ENCODE results near the gene ATP5F1C.
"Not testable (repeated sequence)": the region's sequence is repeated elsewhere in the genome, so short reads cannot be mapped to it uniquely, and the experiment has no call there.

ATP5F1C gene

GRCh38 chr10:7787857-7788638, at the start of gene ATP5F1C, which contains the start of gene KIN:
Gene ATP5F1C (plus strand): TSS chr10:7788177. CDS start chr10:7788208, 31 bp downstream.
Gene KIN (minus strand): TSS chr10:7787993. CDS start chr10:7787933, 60 bp downstream.
- DNase-seq, result peak; percentile 74 to 78

DNA sequence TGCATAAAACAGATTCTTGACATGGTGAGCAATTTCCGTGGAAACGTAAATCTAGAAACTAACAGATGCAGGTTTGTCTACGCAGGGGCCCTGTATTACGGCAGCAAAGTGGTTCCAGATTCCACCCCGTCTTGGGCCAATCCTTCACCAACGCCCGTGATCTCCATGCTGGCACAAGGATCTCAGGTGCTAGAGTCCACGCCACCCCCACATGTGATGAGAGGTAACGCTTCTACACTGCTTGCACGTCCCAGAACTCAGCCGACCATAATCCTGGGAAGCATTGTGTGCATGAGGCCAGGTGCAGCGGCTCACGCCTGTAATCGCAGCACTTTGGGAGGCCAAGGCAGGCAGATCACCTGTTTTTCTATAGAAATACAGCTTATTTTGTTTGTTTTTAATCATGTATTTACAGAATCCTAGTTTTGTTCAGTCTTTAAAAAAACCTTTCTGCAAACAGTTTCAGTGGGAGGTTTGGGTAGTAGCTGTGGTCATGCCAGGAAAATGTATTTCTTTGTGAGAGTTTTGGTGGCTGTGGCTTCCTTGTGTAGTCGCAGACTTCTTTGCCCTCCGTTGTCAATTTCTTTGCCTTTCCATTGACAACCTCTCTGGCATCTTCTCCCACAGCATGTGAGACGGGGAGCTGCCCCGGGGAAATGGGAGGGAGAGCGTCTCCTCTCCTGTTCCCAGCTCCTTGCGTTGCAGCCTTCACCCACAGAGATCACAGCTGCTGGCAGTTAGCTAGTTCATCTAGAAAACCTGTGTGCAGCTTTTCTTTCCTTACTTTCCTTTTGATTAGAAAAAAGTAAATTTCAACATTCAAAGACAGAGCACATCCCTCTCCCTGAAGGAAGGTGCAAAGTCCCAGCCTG, 49.2 kb upstream of the ATP5F1C start:
- DNase-seq, result no peak

- DNase-seq, result no peak
Measured at GRCh38 chr10:7744307-7744706, 43.7 kb upstream of the ATP5F1C start.

DNA sequence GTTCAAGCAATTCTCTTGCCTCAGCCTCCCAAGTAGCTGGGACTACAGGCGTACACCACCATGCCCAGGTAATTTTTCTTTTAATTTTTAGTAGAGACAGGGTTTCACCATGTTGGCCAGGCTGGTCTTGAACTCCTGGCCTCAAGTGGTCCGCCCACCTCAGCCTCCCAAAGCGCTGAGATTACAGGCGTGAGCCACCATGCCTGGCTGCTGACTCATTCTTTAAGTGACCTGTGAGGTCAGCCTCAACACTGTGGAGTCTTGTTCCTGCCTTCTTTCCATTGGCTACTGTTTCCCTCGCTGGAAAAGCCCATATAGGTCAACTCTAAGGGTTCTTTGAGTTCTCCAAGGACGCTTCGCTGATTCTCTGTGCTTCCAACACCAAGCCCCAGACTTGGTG, 39.3 kb upstream of the ATP5F1C start:
- DNase-seq, result not testable (repeated sequence)

- no peak for DNase-seq
Measured at GRCh38 chr10:7750222-7750621, 37.8 kb upstream of the ATP5F1C start.

DNA sequence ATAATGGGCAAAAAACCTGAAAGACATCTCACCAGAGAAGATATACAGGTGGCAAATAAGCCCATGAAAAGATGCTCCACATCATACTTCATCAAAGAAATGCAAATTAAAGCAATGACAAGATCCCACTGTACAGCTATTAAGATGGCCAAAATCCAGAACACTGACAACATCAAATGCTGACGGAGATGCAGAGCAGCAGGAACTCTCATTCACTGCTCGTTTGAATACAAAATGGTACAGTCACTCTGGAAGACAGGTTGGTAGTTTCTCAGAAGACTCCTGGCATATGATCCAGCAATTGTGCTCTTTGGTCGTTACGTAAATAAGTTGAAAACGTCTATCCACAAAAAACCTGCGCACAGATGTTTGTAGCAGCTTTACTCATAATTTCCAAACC, 35.7 kb upstream of the ATP5F1C start:
- no peak for DNase-seq

- no peak for DNase-seq
Measured at GRCh38 chr10:7755103-7755502, 32.9 kb upstream of the ATP5F1C start.

DNA sequence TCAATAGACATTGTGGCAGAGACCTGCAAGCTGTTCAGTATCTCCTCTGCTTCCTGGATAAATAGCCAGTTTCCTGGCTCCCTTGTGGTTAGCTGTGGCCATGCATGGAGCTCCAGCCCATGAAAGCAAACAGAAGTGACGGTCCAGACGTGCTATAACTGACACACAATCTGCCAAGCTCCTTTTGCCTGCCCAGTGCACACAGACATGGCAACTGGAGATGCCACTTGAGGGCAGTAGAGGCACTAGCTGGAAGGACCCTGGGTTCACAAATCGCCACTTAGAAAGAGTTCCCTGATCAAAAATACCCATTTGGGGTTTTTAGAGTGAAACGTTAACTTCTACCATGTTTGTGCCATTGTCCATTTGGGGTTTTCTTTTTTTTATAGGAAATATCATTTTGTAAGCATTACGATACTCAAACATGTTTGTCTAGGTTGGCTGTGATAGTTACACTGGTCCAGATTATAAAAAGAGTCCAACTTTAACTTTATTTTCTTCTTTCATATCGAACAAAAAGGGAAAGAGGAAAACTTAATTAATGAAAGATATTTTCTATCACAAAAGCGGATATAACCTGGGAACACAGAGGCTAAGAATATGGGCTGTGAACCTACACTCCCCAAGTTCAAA, 31.5 kb upstream of the ATP5F1C start:
- no peak for DNase-seq

- DNase-seq, result no peak
Measured at GRCh38 chr10:7763929-7764328, 24.0 kb upstream of the ATP5F1C start.

- DNase-seq, result no peak
Measured at GRCh38 chr10:7766241-7766640, 21.7 kb upstream of the ATP5F1C start.

- no peak for DNase-seq
Measured at GRCh38 chr10:7767209-7767608, 20.8 kb upstream of the ATP5F1C start.

- no peak for DNase-seq
Measured at GRCh38 chr10:7768417-7768816, 19.6 kb upstream of the ATP5F1C start.

- DNase-seq, result no peak
Measured at GRCh38 chr10:7773845-7774801, 13.9 kb upstream of the ATP5F1C start.

DNA sequence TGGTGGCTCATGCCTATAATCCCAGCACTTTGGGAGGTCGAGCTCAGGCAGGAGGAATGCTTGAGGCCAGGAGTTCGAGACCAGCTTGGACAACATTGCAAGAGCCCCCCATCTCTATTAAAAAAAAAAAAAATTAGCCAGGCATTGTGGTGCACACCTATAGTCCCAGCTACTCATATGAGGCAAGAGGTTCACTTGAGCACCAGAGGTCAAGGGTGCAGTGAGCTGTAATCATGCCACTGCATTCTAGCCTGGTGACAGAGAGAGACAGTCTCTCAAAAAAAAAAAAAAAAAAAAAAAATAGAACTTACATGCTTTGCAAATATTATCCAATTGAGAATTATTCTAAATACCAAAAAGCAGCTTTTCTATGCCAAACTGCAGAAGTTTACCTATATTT, 11.2 kb upstream of the ATP5F1C start:
- no peak for DNase-seq

DNA sequence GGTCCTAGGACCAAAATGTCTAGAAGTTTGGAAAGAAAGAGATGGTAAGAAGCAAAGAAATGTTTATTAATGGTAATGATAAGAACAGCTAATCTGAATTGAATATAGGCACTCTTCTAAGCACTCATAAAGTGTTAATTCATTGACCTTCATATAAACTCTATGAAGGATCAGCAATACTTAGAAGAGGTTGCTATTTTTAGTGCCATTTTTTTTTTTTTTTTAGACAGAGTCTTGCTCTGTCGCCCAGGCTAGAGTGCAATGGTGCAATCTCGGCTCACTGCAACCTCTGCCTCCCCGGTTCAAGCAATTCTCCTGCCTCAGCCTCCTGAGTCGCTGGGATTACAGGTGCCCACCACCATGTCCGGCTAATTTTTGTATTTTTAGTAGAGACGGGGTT, 5.8 kb upstream of the ATP5F1C start:
- DNase-seq, result not testable (repeated sequence)

- DNase-seq, result no peak
Measured at GRCh38 chr10:7786430-7786829, 1.5 kb upstream of the ATP5F1C start.

DNA sequence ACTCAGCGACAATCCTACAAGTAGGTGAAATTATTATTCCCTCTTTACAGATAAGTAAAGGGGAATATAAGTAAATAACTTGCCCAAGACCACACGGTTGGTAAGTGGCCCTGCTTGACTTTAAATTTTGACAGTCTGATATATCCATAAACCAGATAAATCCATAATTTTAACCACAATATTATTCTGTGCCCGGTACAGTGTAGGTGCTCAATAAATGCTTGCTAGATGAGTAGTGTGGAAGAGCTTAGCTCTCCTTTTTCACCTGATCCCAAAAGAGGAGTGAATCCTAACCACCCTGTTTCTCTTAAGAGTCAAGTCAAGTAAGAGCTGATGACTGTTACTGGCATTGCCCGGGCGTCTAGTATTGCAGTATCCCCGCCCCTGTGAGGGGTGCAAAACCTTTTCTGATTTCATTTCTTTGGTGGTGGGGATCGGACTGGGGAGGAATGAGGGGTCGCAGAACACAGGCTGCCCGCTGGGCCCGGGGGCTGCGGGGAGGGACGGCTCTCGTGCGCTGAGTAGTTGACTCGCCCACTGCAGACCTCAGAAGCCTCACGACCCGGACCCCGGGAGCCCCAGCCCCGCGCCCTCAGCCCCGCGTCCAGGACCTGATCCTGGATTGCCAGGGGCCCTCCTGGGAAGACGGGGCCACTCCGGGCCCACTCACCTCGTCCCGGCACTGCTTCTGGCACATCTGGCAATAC, 674 bp upstream of the ATP5F1C start:
- DNase-seq, result no peak

DNA sequence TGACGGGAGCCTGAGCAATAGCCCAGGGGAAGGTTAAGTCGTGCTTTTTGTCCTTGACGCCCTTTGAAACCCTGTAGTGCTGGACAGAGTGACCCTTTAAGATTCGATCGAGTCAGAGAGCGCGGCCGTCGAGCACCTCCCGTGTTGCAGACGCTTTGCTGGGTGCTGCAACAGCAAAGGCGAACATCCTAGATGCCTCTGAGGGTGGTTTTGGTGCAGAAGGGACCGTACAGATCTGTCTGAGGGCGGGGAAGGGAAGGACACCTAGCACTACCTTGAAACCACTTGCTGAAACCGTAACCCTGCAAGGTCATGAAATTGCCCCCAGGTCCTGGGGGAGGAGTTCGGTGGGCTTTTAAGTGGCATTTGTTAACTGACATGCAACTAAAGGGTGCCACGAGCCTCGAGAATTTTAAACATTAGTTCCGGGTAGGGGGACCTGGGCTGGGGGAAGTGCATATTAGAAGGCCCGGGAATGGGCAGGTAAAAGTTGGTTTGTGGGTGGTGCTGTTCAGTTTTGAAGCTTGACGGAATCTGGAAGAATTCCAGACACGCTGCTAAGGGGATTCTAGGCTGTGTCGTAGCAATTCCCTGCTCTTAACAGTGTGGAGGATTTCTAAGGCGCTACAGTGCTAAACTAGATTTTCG, 786 bp downstream of the ATP5F1C start:
- DNase-seq, result no peak

DNA sequence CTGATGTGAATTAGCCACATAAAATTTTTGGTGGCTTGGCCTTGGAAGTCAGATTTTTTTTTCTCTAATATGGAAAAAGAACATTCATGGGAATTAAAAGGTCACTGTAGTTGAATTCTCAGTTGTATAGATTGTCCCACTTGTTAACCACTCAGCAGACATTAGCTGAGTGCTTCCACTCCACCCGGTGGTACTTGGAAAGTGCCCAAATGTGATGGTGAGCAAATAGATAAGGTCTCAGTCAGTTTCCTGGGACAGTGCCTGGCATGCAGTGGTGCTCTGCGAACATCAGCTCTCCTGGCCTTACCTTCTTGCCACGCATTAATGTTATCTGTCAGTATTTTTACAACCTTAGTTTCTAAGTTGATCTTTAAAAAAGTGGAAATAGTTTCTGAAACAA, 1.4 kb downstream of the ATP5F1C start:
- no peak for DNase-seq

DNA sequence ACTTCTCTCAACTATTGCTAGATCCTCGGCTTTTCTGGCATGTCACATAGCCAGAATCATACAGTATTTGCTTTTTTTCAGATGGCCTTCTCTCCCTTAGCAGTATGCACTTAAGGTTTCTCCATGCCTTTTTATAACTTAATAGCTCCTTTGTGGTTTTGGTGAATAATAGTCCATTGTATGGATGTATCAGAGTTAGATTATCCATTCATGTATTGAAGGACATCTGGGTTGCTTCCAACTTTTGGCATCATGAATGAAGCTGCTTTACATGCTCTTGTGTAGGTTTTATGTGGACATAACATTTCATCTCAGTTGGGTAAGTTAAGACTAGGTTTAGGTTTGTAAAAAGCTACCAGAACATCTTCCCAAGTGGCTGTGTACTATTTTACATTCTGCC, 4.6 kb downstream of the ATP5F1C start:
- no peak for DNase-seq

Measured in NCI-H187 (cell line).